GM18861 (cell line): ENCODE measurements around the gene TOE1.
"Not testable (repeated sequence)": the region's sequence is repeated elsewhere in the genome, so short reads cannot be mapped to it uniquely, and the experiment has no call there.

ENCODE experiments used
- ATAC-seq: cut with Tn5 transposase; IDR thresholded peaks from one replicate; pipeline ENCODE4 v1.9.1; 2021; ENCODE audit not compliant: unreplicated experiment

TOE1 gene

GRCh38 chr1:45354838-45355237, 14.9 kb downstream of the TOE1 start:
- no peak for ATAC-seq

- ATAC-seq, result no peak
Measured at GRCh38 chr1:45355683-45356082, 15.7 kb downstream of the TOE1 start.

GRCh38 chr1:45356186-45356585, 16.2 kb downstream of the TOE1 start:
- no peak for ATAC-seq

- ATAC-seq, result no peak
Measured at GRCh38 chr1:45359882-45360513, 20.0 kb downstream of the TOE1 start.

GRCh38 chr1:45360981-45361380, 21.0 kb downstream of the TOE1 start:
- not testable (repeated sequence) for ATAC-seq

GRCh38 chr1:45364294-45364693, 24.3 kb downstream of the TOE1 start:
- ATAC-seq, result no peak

- peak; percentile 51 for ATAC-seq
Measured at GRCh38 chr1:45365051-45365450, 25.1 kb downstream of the TOE1 start.

- no peak for ATAC-seq
Measured at GRCh38 chr1:45370575-45370974, 30.6 kb downstream of the TOE1 start.

GRCh38 chr1:45373573-45373972, 33.6 kb downstream of the TOE1 start:
- no peak for ATAC-seq

GRCh38 chr1:45375104-45376090, 35.4 kb downstream of the TOE1 start:
- ATAC-seq, result no peak

- no peak for ATAC-seq
Measured at GRCh38 chr1:45378184-45378583, 38.2 kb downstream of the TOE1 start.

GRCh38 chr1:45379524-45379923, 39.6 kb downstream of the TOE1 start:
- no peak for ATAC-seq

- no peak for ATAC-seq
Measured at GRCh38 chr1:45380125-45380524, 40.2 kb downstream of the TOE1 start.

GRCh38 chr1:45380730-45381129, 40.8 kb downstream of the TOE1 start:
- ATAC-seq, result no peak

GRCh38 chr1:45381243-45381642, 41.3 kb downstream of the TOE1 start:
- ATAC-seq, result no peak

- ATAC-seq, result no peak
Measured at GRCh38 chr1:45383191-45383590, 43.2 kb downstream of the TOE1 start.

- not testable (repeated sequence) for ATAC-seq
Measured at GRCh38 chr1:45384213-45384612, 44.2 kb downstream of the TOE1 start.

- no peak for ATAC-seq
Measured at GRCh38 chr1:45385302-45385701, 45.3 kb downstream of the TOE1 start.

GRCh38 chr1:45386219-45386618, 46.2 kb downstream of the TOE1 start:
- no peak for ATAC-seq
